A673 (cell line): ENCODE data around the gene RXRB. TPM values are rescaled to one million over a fixed set of nuclear protein-coding genes. Genes with fewer than 3 reads are reported as not detected.

Experiments
- BruUV-seq: library from RNA; stranded (reverse); fragments of 400-500 nt; replicated peaks from 2 replicates; lab custom pipeline; 2021; lab: Mats Ljungman, UMichigan
- CTCF ChIA-PET: fragments of 300-600 bp; sonication (Branson Sonifier 250); formaldehyde crosslinking; loops from one replicate; lab custom pipeline; 2022; ENCODE audit warnings: antibody characterized with exemption; lab: Charles Lee
- POLR2A ChIA-PET: fragments of 300-600 bp; sonication (Branson Sonifier 250); formaldehyde crosslinking; loops from one replicate; lab custom pipeline; 2022; ENCODE audit warnings: antibody characterized with exemption; ENCODE audit not compliant: low non-redundant PET; lab: Charles Lee
- DNase-seq: peaks from one replicate; pipeline ENCODE4 v3.0.0-alpha.2; 2015; ENCODE audit warnings: low spot score
- H3K27ac ChIP-seq: fragments of 200-600 bp; sonication (generic); 2 replicates; pipeline ENCODE4 v1.5.1; 2016; ENCODE audit warnings: mixed run types, low read depth, mild to moderate bottlenecking, mixed read lengths, antibody characterized with exemption, low read length; ENCODE audit not compliant: poor library complexity, severe bottlenecking
- H3K27me3 ChIP-seq: fragments of 200-600 bp; sonication (generic); replicated peaks from 2 replicates; pipeline ENCODE4 v1.6.1; 2017; ENCODE audit warnings: mixed run types, low read depth, mild to moderate bottlenecking, mixed read lengths, antibody characterized with exemption, low read length; ENCODE audit not compliant: insufficient read depth, poor library complexity
- H3K36me3 ChIP-seq: fragments of 200-600 bp; sonication (generic); 2 replicates; pipeline ENCODE4 v1.6.1; 2016; ENCODE audit warnings: mixed run types, mild to moderate bottlenecking, mixed read lengths, antibody characterized with exemption, low read length; ENCODE audit not compliant: insufficient read depth, poor library complexity, severe bottlenecking
- H3K4me1 ChIP-seq: fragments of 200-600 bp; sonication (generic); 2 replicates; pipeline ENCODE4 v1.6.1; 2017; ENCODE audit warnings: mixed run types, mild to moderate bottlenecking, mixed read lengths, antibody characterized with exemption, low read length; ENCODE audit not compliant: insufficient read depth, poor library complexity, severe bottlenecking
- H3K4me3 ChIP-seq: fragments of 200-600 bp; sonication (generic); 2 replicates; pipeline ENCODE4 v1.5.1; 2016; ENCODE audit warnings: low read depth, mixed run types, mild to moderate bottlenecking, mixed read lengths, low read length; ENCODE audit not compliant: poor library complexity, severe bottlenecking
- H3K9me3 ChIP-seq: fragments of 200-600 bp; sonication (generic); 2 replicates; pipeline ENCODE4 v1.6.1; 2016; ENCODE audit warnings: mixed run types, low read depth, mild to moderate bottlenecking, mixed read lengths, antibody characterized with exemption, low read length; ENCODE audit not compliant: poor library complexity, severe bottlenecking
- CTCF ChIP-seq: fragments of 300-800, 200-600 bp; sonication (generic); conservative IDR thresholded peaks from 2 replicates; pipeline ENCODE4 v1.5.1; 2017; ENCODE audit warnings: low read depth, mild to moderate bottlenecking, antibody characterized with exemption, low read length, moderate library complexity, mixed read lengths
- EZH2 ChIP-seq: fragments of 200-600 bp; sonication (generic); IDR thresholded peaks from 2 replicates; pipeline ENCODE4 v1.6.1; 2017; ENCODE audit warnings: borderline replicate concordance, low read depth, mild to moderate bottlenecking, mixed read lengths, antibody characterized with exemption, low read length; ENCODE audit not compliant: poor library complexity, severe bottlenecking
- intact Hi-C: fragments of 100-400 bp; cut with micrococcal nuclease; formaldehyde crosslinking; loops from one replicate; pipeline ENCODE4 v1.10.0; 2022; ENCODE audit not compliant: unreplicated experiment
- total RNA-seq: library from RNA; stranded (reverse); gene quantifications from 2 replicates; pipeline ENCODE4 v1.2.3, GENCODE V29; 2021

RXRB gene
- total RNA-seq, 1 experiment from 2014 or later, result 43.6 TPM

DNA sequence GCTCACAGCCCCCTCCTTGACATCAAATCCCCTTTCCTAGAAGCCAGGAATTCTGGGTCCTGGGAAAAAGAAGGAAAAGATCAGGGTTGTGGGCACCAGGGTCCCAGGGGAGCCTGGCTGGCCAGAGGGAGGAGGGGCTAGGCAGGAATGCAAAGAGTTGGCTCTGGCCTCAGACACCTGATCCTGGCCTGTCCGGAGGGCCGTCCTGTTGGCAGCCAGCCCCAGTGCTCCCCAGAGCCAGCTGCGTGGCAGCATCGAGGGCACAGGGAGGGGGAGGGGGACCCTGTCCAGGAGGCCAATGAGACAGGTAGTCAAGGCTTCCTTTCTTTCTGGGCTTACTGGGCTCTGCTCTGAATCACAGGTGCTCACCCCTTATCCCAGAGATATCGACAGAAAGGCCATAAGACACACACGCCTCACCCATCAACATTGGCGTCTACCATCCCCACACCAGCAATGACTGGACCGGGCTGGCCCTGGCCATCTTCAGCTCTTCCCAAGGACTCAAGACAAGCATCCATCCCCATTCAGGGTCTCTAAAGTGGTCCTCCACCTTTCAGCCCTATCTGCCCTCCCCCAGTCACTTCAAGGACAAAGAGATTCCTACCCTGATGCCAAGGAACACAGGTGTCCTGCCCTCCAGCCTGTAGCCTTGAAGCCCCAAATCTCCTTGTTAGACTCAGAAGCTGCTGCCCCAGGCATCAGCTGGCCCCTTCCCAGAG is 8.9 kb downstream of the RXRB start:
- Histone ChIP-seq H3K9me3 (no peaks in the 10 kb centered on the region), H3K27me3 (no peaks in the 10 kb centered on the region), H3K36me3 (peaks cover 24% of the 10 kb centered on the region), H3K4me3 (no peak overlapping the region), H3K27ac (no peak overlapping the region), H3K4me1 (peaks cover 7% of the 10 kb centered on the region)
- intact Hi-C loops, result no loop called here
- ChIA-PET CTCF (no interaction called here), POLR2A (no interaction called here)
- no peak for DNase-seq
- no peak for TF ChIP-seq CTCF
- no TSS peak for BruUV-seq

- ChIA-PET CTCF (no interaction called here), POLR2A (no interaction called here)
- H3K4me1 ChIP-seq, result peaks cover 7% of the 10 kb centered on the region
- no peak overlapping the region for H3K4me3 ChIP-seq
- H3K27me3 ChIP-seq, result no peaks in the 10 kb centered on the region
- H3K36me3 ChIP-seq, result peaks cover 15% of the 10 kb centered on the region
- H3K27ac ChIP-seq, result no peak overlapping the region
- TF ChIP-seq EZH2, result no peak
- no peak for TF ChIP-seq CTCF
- DNase-seq, result no peak
- no peaks in the 10 kb centered on the region for H3K9me3 ChIP-seq
- intact Hi-C loops, result no loop called here
- BruUV-seq, result no TSS peak
These were observed 9.9 kb downstream of the RXRB start for GRCh38 chr6:33190504-33191107.

DNA sequence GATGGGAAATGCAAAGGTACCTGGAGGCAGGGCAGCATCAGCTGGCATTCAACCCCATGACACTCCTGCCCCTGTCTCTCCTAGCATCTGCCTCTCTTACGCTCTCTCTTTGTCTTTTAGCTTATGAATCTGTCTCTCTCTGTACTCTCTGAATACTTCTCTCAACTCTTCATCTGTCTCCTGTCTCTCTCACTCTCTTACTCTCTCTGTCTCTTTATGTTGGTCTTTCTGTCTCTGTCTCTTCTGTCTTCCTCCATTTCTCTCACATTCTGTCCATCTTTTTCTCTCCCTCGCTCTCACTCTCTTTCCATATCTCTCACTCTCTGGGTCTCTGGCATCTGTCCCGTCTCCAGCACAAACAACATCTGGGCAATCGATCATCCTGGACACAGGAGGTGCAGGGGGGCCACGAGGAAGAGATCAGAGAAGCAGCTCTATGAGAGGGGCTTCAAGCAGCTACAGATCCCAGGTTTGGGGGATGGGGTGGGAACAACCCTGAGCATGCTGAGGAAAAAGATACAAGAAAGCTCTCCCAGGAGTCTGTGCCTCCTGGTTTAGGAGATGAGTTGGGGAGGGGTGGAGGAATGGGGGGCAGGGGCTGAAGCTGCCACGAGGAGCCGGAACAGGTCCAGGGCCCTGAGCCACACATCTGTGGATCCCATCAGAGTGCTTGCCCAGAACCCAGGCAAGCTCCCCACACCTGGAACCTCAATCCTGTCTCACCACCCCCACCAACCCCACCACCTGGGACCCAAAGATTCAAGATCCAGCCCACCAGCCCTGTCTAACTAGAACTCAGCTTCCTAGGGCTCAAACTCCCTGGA is 10.6 kb downstream of the RXRB start:
- Histone ChIP-seq H3K27ac (no peak overlapping the region), H3K9me3 (no peaks in the 10 kb centered on the region), H3K4me1 (peaks cover 7% of the 10 kb centered on the region), H3K4me3 (no peak overlapping the region), H3K36me3 (peaks cover 7% of the 10 kb centered on the region), H3K27me3 (no peaks in the 10 kb centered on the region)
- ChIA-PET CTCF (interaction anchor here (0.7 kb wide), 1 partner anchor 10 kb away, joined by 5 read pairs; no protein-coding TSS in a partner anchor), POLR2A (no interaction called here)
- no TSS peak for BruUV-seq
- DNase-seq, result no peak
- intact Hi-C loops, result no loop called here
- TF ChIP-seq CTCF (no peak), EZH2 (no peak)
